ENCODE data around the gene ROBO3. TPM values are rescaled to one million over a fixed set of nuclear protein-coding genes. Genes with fewer than 3 reads are reported as not detected.

The ROBO3 gene
- total and polyA plus RNA-seq, 12 donors = 1.7 to 87.4 (median 19.1) TPM

DNA sequence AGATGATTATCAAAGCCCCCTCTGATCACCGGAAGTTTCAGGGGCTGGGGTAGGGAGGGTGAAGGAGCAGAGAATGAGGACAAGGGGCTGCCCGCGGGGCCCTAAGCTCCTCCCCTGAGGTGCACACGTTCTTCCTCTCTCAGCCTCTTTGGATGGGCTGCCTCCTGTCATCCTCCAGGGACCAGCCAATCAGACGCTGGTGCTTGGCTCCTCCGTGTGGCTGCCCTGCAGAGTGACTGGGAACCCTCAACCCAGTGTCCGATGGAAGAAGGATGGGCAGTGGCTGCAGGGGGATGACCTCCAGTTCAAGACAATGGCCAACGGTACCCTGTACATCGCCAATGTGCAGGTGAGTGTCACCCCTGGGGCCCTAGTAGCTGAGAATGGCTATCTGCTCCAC lies 7.5 kb downstream of the ROBO3 start:
- Histone ChIP-seq H3K27ac (no peak overlapping the region), H3K9me3 (replicated peaks in 1 of 3) (no peaks in the 10 kb centered on the region), H3K27me3 (peaks cover 45% of the 10 kb centered on the region), H3K4me3 (no peak overlapping the region), H3K4me1 (replicated peaks in 1 of 2) (peaks cover 7 to 14% of the 10 kb centered on the region in 2 donors), H3K36me3 (replicated peaks in 1 of 2) (no peaks in the 10 kb centered on the region)
- 20 to 30% (median 27%) methylated on average over 2 to 9 of the region's 9 CpGs for WGBS, 4 donors
- no peak for DNase-seq
- intact Hi-C loops (cut with DNase I) = no loop called here
- no peak for TF ChIP-seq POLR2A (IDR thresholded peaks at IDR 0.05)
- TF ChIP-seq, protein P1, sequence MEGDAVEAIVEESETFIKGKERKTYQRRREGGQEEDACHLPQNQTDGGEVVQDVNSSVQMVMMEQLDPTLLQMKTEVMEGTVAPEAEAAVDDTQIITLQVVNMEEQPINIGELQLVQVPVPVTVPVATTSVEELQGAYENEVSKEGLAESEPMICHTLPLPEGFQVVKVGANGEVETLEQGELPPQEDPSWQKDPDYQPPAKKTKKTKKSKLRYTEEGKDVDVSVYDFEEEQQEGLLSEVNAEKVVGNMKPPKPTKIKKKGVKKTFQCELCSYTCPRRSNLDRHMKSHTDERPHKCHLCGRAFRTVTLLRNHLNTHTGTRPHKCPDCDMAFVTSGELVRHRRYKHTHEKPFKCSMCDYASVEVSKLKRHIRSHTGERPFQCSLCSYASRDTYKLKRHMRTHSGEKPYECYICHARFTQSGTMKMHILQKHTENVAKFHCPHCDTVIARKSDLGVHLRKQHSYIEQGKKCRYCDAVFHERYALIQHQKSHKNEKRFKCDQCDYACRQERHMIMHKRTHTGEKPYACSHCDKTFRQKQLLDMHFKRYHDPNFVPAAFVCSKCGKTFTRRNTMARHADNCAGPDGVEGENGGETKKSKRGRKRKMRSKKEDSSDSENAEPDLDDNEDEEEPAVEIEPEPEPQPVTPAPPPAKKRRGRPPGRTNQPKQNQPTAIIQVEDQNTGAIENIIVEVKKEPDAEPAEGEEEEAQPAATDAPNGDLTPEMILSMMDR (IDR thresholded peaks at IDR 0.05) = no peak

DNA sequence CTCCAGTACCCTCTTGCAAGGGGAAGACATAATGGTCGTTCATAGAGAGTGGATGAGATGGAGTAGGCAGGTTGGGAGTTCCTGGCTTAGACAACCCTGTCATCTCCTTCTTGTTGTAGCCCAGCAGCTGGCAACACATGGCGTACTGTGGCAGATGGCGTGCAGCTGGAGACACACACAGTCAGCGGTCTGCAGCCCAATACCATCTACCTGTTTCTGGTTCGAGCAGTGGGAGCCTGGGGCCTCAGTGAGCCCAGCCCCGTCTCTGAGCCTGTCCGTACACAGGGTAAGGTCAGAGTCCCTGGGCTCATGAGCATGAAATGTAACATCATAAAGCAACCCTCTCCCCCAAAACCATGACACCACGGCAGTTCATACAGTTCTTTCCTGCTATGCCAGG lies 8.7 kb downstream of the ROBO3 start:
- WGBS, 4 donors = 78 to 97% (median 89%) methylated on average over 8 of the region's 8 CpGs
- no peak overlapping the region for H3K4me3 ChIP-seq
- no peaks in the 10 kb centered on the region for H3K9me3 ChIP-seq (replicated peaks in 1 of 3)
- H3K36me3 ChIP-seq (replicated peaks in 1 of 2) = no peaks in the 10 kb centered on the region
- peaks cover 33% of the 10 kb centered on the region for H3K27me3 ChIP-seq
- intact Hi-C loops (cut with DNase I) = no loop called here
- no peak for DNase-seq
- TF ChIP-seq, protein P1 (IDR thresholded peaks at IDR 0.05) = no peak
- no peak for TF ChIP-seq POLR2A (IDR thresholded peaks at IDR 0.05)
- H3K4me1 ChIP-seq (replicated peaks in 1 of 2) = peaks cover 5 to 14% of the 10 kb centered on the region in 2 donors
- H3K27ac ChIP-seq = no peak overlapping the region

DNA sequence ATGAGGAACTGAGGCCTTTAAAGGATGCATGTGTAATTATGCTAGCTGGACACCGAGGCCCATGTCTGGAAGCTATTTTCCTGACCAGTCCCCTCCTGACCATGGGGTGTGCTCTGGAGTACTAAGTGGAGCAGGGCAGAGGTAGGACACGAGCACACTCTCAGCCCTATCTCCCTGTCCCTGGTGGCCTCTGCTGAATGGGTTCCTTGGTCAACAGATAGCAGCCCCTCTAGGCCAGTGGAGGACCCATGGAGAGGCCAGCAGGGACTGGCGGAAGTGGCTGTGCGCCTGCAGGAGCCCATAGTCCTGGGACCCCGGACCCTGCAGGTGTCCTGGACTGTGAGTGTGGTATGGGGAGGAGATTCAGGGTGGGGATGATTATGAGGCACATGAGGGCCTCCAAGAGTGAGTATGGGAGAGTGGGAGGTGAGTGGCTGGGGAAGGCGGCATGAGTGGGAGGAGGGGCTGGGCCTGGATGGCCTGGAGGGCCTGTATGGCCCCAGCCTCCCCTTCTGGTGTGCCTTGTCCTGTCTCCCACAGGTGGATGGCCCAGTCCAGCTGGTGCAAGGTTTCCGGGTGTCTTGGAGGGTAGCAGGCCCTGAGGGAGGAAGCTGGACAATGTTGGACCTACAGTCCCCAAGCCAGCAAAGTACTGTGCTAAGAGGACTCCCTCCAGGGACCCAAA lies 9.5 kb downstream of the ROBO3 start:
- 94 to 99% (median 97%) methylated on average over 5 to 7 of the region's 7 CpGs for WGBS, 4 donors
- H3K27ac ChIP-seq = no peak overlapping the region
- H3K9me3 ChIP-seq (replicated peaks in 1 of 3) = no peaks in the 10 kb centered on the region
- no peak overlapping the region for H3K4me3 ChIP-seq
- H3K36me3 ChIP-seq (replicated peaks in 1 of 2) = no peaks in the 10 kb centered on the region
- peaks cover 25% of the 10 kb centered on the region for H3K27me3 ChIP-seq
- peak in 1 of 7 donors; percentile 47 for DNase-seq
- TF ChIP-seq POLR2A (IDR thresholded peaks at IDR 0.05) = no peak
- TF ChIP-seq, protein P1 (IDR thresholded peaks at IDR 0.05) = no peak
- H3K4me1 ChIP-seq (replicated peaks in 1 of 2) = peaks cover 4 to 14% of the 10 kb centered on the region in 2 donors
- intact Hi-C loops (cut with DNase I) = no loop called here

DNA sequence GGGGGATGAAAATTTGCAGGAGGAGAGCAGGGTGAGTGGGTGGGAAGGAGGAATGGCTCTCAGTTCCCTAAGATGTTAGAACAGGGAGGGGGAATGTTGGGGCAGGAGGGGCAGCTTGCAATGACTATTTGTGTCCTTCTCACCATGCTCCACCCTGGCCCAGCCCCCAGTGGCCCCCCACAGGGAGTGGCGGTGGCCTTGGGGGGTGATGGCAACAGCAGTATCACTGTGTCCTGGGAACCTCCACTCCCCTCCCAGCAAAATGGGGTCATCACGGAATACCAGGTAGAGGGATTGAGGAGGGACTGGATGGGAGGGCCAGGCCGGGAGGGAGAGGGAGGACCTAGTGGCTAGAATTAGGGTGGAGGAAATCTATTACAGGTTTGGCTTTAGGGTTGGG lies 10.2 kb downstream of the ROBO3 start:
- no peak for TF ChIP-seq POLR2A (IDR thresholded peaks at IDR 0.05)
- WGBS, 4 donors = 46 to 62% (median 51%) methylated on average over 3 of the region's 3 CpGs
- DNase-seq = peak in 1 of 7 donors; percentile 40
- Histone ChIP-seq H3K36me3 (replicated peaks in 1 of 2) (no peaks in the 10 kb centered on the region), H3K27ac (no peak overlapping the region), H3K4me3 (no peak overlapping the region), H3K27me3 (peaks cover 18% of the 10 kb centered on the region), H3K4me1 (replicated peaks in 1 of 2) (peaks cover 4 to 14% of the 10 kb centered on the region in 2 donors), H3K9me3 (replicated peaks in 1 of 3) (no peaks in the 10 kb centered on the region)
- intact Hi-C loops (cut with DNase I) = no loop called here
